Activated CD8-positive, alpha-beta memory T cell treated with anti-CD3 and anti-CD28 coated beads, Interleukin-2, amount 50 U/mL, for 48 hours (primary cell): Measurements from ENCODE around the gene RFFL.
"Not testable (repeated sequence)": the region's sequence is repeated elsewhere in the genome, so short reads cannot be mapped to it uniquely, and the experiment has no call there.

Experiments used
- DNase-seq: peaks from one replicate; pipeline ENCODE4 v3.0.0-alpha.2; 2020

The RFFL gene

GRCh38 chr17:35002876-35003551, 60.5 kb downstream of the RFFL start:
- DNase-seq, result no peak

- DNase-seq, result no peak
Measured at GRCh38 chr17:35001549-35001948, 62.0 kb downstream of the RFFL start.

- DNase-seq, result not testable (repeated sequence)
Measured at GRCh38 chr17:35000965-35001364, 62.5 kb downstream of the RFFL start.

GRCh38 chr17:34999456-34999855, 64.1 kb downstream of the RFFL start:
- no peak for DNase-seq

GRCh38 chr17:34998205-34998604, 65.3 kb downstream of the RFFL start:
- peak; percentile 85 for DNase-seq

- DNase-seq, result no peak
Measured at GRCh38 chr17:34997355-34997862, 66.1 kb downstream of the RFFL start.

GRCh38 chr17:34996422-34997285, 66.9 kb downstream of the RFFL start:
- no peak for DNase-seq

GRCh38 chr17:34993031-34993430, 70.5 kb downstream of the RFFL start:
- no peak for DNase-seq

GRCh38 chr17:34991606-34992005, 71.9 kb downstream of the RFFL start:
- DNase-seq, result no peak

- DNase-seq, result no peak
Measured at GRCh38 chr17:34990921-34991365, 72.6 kb downstream of the RFFL start.

- DNase-seq, result no peak
Measured at GRCh38 chr17:34989473-34989872, 74.0 kb downstream of the RFFL start.

- no peak for DNase-seq
Measured at GRCh38 chr17:34988644-34989043, 74.9 kb downstream of the RFFL start.

- DNase-seq, result no peak
Measured at GRCh38 chr17:34987232-34987631, 76.3 kb downstream of the RFFL start.

- DNase-seq, result no peak
Measured at GRCh38 chr17:34981538-34982241, 81.8 kb downstream of the RFFL start.

GRCh38 chr17:34980681-34981537, 82.6 kb downstream of the RFFL start:
- no peak for DNase-seq

GRCh38 chr17:34980353-34980680, 83.2 kb downstream of the RFFL start, which contains the start of gene LIG3:
LIG3 (plus strand) TSS chr17:34980512; CDS start chr17:34983006, 2,494 bp downstream.
- peak; percentile 97 for DNase-seq

GRCh38 chr17:34979650-34980352, 83.7 kb downstream of the RFFL start:
- no peak for DNase-seq

- no peak for DNase-seq
Measured at GRCh38 chr17:34979153-34979552, 84.4 kb downstream of the RFFL start.

- no peak for DNase-seq
Measured at GRCh38 chr17:34974794-34975785, 88.4 kb downstream of the RFFL start.

- no peak for DNase-seq
Measured at GRCh38 chr17:34974179-34974578, 89.3 kb downstream of the RFFL start.
